ENCODE measurements around the gene GNAL. TPM values are rescaled to one million over a fixed set of nuclear protein-coding genes. Genes with fewer than 3 reads are reported as not detected.

Gene GNAL
- total and polyA plus RNA-seq, 8 donors: under 0.01 to 6.7 (median 1.8) TPM

DNA sequence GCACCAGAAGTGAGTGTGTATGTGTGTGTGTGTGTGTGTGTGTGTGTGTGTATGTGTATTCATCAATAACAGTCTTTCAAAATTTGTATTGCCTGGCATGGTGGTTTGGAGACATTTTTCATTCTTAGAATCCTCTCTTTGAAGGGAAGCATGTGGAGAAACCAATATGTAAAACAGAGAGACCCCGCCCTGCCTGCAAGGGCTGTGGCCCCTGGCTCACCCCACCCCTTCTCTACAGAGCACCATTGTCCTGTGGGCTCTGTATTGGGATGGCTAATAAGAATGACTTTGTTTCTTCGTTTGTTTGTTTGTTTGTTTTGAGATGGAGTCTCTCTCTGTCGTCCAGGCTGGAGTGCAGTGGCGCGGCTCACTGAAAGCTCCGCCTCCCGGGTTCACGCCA is 65.9 kb downstream of the GNAL start:
- Histone ChIP-seq H3K36me3 (no peaks in the 10 kb centered on the region), H3K4me3 (no peak overlapping the region), H3K4me1 (peaks cover 12 to 21% (median 16%) of the 10 kb centered on the region in 4 donors), H3K9me3 (no peaks in the 10 kb centered on the region), H3K27ac (no peak overlapping the region), H3K27me3 (peaks cover 0 to 45% (median 25%) of the 10 kb centered on the region in 3 donors)
- TF ChIP-seq, protein P1, sequence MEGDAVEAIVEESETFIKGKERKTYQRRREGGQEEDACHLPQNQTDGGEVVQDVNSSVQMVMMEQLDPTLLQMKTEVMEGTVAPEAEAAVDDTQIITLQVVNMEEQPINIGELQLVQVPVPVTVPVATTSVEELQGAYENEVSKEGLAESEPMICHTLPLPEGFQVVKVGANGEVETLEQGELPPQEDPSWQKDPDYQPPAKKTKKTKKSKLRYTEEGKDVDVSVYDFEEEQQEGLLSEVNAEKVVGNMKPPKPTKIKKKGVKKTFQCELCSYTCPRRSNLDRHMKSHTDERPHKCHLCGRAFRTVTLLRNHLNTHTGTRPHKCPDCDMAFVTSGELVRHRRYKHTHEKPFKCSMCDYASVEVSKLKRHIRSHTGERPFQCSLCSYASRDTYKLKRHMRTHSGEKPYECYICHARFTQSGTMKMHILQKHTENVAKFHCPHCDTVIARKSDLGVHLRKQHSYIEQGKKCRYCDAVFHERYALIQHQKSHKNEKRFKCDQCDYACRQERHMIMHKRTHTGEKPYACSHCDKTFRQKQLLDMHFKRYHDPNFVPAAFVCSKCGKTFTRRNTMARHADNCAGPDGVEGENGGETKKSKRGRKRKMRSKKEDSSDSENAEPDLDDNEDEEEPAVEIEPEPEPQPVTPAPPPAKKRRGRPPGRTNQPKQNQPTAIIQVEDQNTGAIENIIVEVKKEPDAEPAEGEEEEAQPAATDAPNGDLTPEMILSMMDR (IDR thresholded peaks at IDR 0.05): no peak
- no peak for TF ChIP-seq EP300 (IDR thresholded peaks at IDR 0.05)
- TF ChIP-seq POLR2A (IDR thresholded peaks at IDR 0.05): no peak
- TF ChIP-seq POLR2AphosphoS5 (IDR thresholded peaks at IDR 0.05): no peak
- WGBS, 5 donors: 76 to 87% (median 79%) methylated on average over 8 of the region's 8 CpGs
- no peak for DNase-seq
- intact Hi-C loops (cut with DNase I; ENCODE audit: low total_unique reads): no loop called here

DNA sequence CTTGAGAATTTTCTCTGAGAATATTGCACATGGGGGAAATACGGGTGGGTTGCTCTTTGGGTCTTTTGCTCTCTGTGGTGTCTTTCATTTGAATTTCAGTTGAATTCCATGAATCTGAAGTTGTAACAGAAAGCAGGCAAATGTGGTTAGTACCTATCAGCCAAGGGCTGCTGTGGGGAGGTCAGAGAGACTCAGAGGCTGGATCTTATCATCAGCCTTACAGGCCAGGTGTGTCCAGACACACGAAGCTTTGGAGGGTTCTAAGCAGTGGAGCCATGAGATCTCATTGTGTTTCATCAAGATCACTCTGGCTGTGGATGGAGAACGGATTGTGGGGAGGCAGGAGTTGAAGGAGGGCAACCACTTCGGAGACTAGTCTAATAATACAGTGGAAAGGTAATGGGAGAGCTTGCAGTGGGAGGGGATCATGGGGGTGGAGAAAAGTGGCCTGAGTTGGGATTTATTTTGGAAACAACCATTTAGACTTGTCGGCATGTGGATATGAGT is 68.1 kb downstream of the GNAL start:
- TF ChIP-seq EP300 (IDR thresholded peaks at IDR 0.05) (no peak), POLR2A (IDR thresholded peaks at IDR 0.05) (no peak), POLR2AphosphoS5 (IDR thresholded peaks at IDR 0.05) (no peak)
- TF ChIP-seq, protein P1 (IDR thresholded peaks at IDR 0.05): no peak
- peaks cover 0 to 23% (median 4%) of the 10 kb centered on the region in 3 donors for H3K27me3 ChIP-seq
- peaks cover 3 to 8% (median 7%) of the 10 kb centered on the region in 4 donors for H3K4me1 ChIP-seq
- intact Hi-C loops (cut with DNase I; ENCODE audit: low total_unique reads): no loop called here
- WGBS, 5 donors: 66 to 80% (median 71%) methylated on average over 5 of the region's 5 CpGs
- no peaks in the 10 kb centered on the region for H3K9me3 ChIP-seq
- DNase-seq: no peak
- H3K27ac ChIP-seq: no peak overlapping the region
- no peak overlapping the region for H3K4me3 ChIP-seq
- no peaks in the 10 kb centered on the region for H3K36me3 ChIP-seq

DNA sequence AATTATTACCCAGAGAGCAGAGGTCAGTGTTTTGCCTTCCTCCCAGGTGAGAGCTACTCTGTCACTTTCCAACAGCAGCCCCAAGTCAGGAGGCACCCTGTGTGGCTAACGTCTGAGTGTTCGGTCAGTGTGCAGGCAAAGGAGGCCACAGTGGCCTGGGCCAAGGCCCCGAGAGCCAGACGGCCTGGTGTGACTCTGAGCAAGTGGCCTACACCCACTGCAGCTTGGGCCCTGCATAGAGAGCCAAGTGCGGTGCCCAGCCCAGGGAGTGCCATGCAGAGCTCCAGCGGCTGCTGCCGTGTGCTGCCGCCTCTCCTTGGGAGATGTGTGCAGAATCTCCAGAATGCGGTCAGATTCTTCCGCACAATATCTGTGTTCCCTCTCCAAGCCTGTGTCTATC is 70.4 kb downstream of the GNAL start:
- no peaks in the 10 kb centered on the region for H3K4me1 ChIP-seq
- peaks cover 0 to under 1% (median 0%) of the 10 kb centered on the region in 3 donors for H3K27me3 ChIP-seq
- H3K9me3 ChIP-seq: no peaks in the 10 kb centered on the region
- no peak overlapping the region for H3K27ac ChIP-seq
- no peaks in the 10 kb centered on the region for H3K36me3 ChIP-seq
- intact Hi-C loops (cut with DNase I; ENCODE audit: low total_unique reads): no loop called here
- no peak for DNase-seq
- H3K4me3 ChIP-seq: no peak overlapping the region
- 85 to 94% (median 91%) methylated on average over 4 to 10 of the region's 10 CpGs for WGBS, 5 donors
- TF ChIP-seq, protein P1 (IDR thresholded peaks at IDR 0.05): no peak
- TF ChIP-seq POLR2AphosphoS5 (IDR thresholded peaks at IDR 0.05) (no peak), POLR2A (IDR thresholded peaks at IDR 0.05) (no peak), EP300 (IDR thresholded peaks at IDR 0.05) (no peak)

DNA sequence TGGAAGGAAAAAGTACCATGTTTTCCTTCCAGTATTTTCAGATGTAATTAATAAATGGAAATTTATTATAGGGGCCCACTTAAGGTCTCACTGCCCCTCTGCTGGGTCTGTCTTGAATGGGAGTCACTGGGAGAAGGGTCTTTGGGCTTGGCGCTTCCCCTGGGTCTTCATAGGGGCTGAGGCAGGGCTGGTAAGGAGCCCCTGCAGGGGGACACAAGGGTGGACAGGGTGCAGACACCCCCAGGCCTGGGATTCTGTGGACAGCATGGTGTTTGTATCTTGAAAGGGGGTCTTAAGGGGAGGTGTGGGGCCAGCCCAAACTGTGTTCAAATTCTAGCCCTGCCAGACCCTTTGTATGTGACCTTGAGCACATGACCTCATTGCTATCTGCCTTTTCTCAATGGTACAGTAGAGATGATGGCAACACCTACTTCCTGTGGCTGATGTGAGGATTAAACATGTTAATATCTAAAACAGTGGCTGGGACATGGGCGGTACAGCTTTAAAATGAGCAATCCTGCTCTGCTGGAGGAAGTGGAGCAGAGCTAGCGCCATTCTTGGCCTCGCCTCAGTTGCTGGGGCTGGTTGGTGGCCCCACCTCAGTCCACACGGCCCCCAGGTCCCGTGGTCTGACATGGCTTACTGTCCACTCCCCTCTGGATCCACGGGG is 71.6 kb downstream of the GNAL start:
- DNase-seq: no peak
- Histone ChIP-seq H3K27me3 (no peaks in the 10 kb centered on the region), H3K4me3 (no peak overlapping the region), H3K4me1 (no peaks in the 10 kb centered on the region), H3K9me3 (no peaks in the 10 kb centered on the region), H3K36me3 (no peaks in the 10 kb centered on the region), H3K27ac (no peak overlapping the region)
- intact Hi-C loops (cut with DNase I; ENCODE audit: low total_unique reads): no loop called here
- TF ChIP-seq POLR2A (IDR thresholded peaks at IDR 0.05): no peak
- TF ChIP-seq POLR2AphosphoS5 (IDR thresholded peaks at IDR 0.05): no peak
- TF ChIP-seq, protein P1 (IDR thresholded peaks at IDR 0.05): no peak
- TF ChIP-seq EP300 (IDR thresholded peaks at IDR 0.05): no peak
- 66 to 77% (median 72%) methylated on average over 7 of the region's 7 CpGs for whole genome bisulfite sequencing, 5 donors
